ENCODE data around the gene ACY1. TPM values are rescaled to one million over a fixed set of nuclear protein-coding genes. Genes with fewer than 3 reads are reported as not detected.
"Not testable (repeated sequence)": the region's sequence is repeated elsewhere in the genome, so short reads cannot be mapped to it uniquely, and the experiment has no call there.

The ACY1 gene
- total and polyA plus RNA-seq, 4 donors = 69.5 to 274 (median 238) TPM

- no peaks in the 10 kb centered on the region for H3K9me3 ChIP-seq (ENCODE audit: control insufficient read depth in 4 of 4, low read length in 3 of 4)
- no peak overlapping the region for H3K27ac ChIP-seq (ENCODE audit: low read depth in 1 of 2, low read length in 2 of 2)
- DNase-seq (ENCODE audit: low spot score) = no peak
- WGBS = 90% methylated on average over 3 of the region's 3 CpGs
- peaks cover 4 to 20% (median 13%) of the 10 kb centered on the region in 4 donors for H3K4me1 ChIP-seq (ENCODE audit: control insufficient read depth in 4 of 4, insufficient read depth in 4 of 4, low read length in 3 of 4)
- peaks cover 4 to 23% (median 15%) of the 10 kb centered on the region in 4 donors for H3K36me3 ChIP-seq (ENCODE audit: control insufficient read depth in 4 of 4, insufficient read depth in 3 of 4, low read depth in 1 of 4, low read length in 3 of 4)
- no peak overlapping the region for H3K9ac ChIP-seq (ENCODE audit: low read depth in 1 of 2, low read length in 2 of 2)
- no peaks in the 10 kb centered on the region for H3K27me3 ChIP-seq (ENCODE audit: control insufficient read depth in 4 of 4, insufficient read depth in 4 of 4, low read length in 3 of 4)
- no peak overlapping the region for H3K4me3 ChIP-seq (ENCODE audit: low read depth in 1 of 3, low read length in 3 of 3)
- TF ChIP-seq ATF3 (IDR thresholded peaks at IDR 0.05) (no peak), HNF4A (conservative IDR thresholded peaks at IDR 0.05) (no peak)
Measured at GRCh38 chr3:51992017-51992682, 8.8 kb downstream of the ACY1 start.

GRCh38 chr3:51993657-51994056, 10.3 kb downstream of the ACY1 start:
- H3K9me3 ChIP-seq (ENCODE audit: control insufficient read depth in 4 of 4, low read length in 3 of 4); H3K27me3 ChIP-seq (ENCODE audit: control insufficient read depth in 4 of 4, insufficient read depth in 4 of 4, low read length in 3 of 4); H3K27ac ChIP-seq (ENCODE audit: low read depth in 1 of 2, low read length in 2 of 2); H3K9ac ChIP-seq (ENCODE audit: low read depth in 1 of 2, low read length in 2 of 2); DNase-seq (ENCODE audit: low spot score); H3K4me3 ChIP-seq (ENCODE audit: low read depth in 1 of 3, low read length in 3 of 3): not testable (repeated sequence)
- Histone ChIP-seq H3K36me3 (ENCODE audit: control insufficient read depth in 4 of 4, insufficient read depth in 3 of 4, low read depth in 1 of 4, low read length in 3 of 4) (peaks cover 3 to 22% (median 14%) of the 10 kb centered on the region in 4 donors), H3K4me1 (ENCODE audit: control insufficient read depth in 4 of 4, insufficient read depth in 4 of 4, low read length in 3 of 4) (peaks cover 4 to 19% (median 13%) of the 10 kb centered on the region in 4 donors)
- 88% methylated on average over 10 of the region's 13 CpGs for WGBS

GRCh38 chr3:51994530-51994929, 11.2 kb downstream of the ACY1 start:
- no peak for TF ChIP-seq CTCF (IDR thresholded peaks at IDR 0.05; ENCODE audit: low read depth, low read length, missing input control)
- TF ChIP-seq SP1 (IDR thresholded peaks at IDR 0.05) = no peak
- TF ChIP-seq HNF4G (IDR thresholded peaks at IDR 0.05) = no peak
- TF ChIP-seq FOXA1 (IDR thresholded peaks at IDR 0.05) = no peak
- TF ChIP-seq RXRA (IDR thresholded peaks at IDR 0.05) = no peak
- Histone ChIP-seq H3K27me3 (ENCODE audit: control insufficient read depth in 4 of 4, insufficient read depth in 4 of 4, low read length in 3 of 4) (no peaks in the 10 kb centered on the region), H3K4me1 (ENCODE audit: control insufficient read depth in 4 of 4, insufficient read depth in 4 of 4, low read length in 3 of 4) (peaks cover 4 to 18% (median 13%) of the 10 kb centered on the region in 4 donors), H3K4me3 (ENCODE audit: low read depth in 1 of 3, low read length in 3 of 3) (peak overlapping the region; percentile 9 to 94 (median 52)), H3K27ac (ENCODE audit: low read depth in 1 of 2, low read length in 2 of 2) (peak overlapping the region in 1 of 2 donors; percentile 83), H3K36me3 (ENCODE audit: control insufficient read depth in 4 of 4, insufficient read depth in 3 of 4, low read depth in 1 of 4, low read length in 3 of 4) (peaks cover 3 to 20% (median 13%) of the 10 kb centered on the region in 4 donors), H3K9me3 (ENCODE audit: control insufficient read depth in 4 of 4, low read length in 3 of 4) (no peaks in the 10 kb centered on the region), H3K9ac (ENCODE audit: low read depth in 1 of 2, low read length in 2 of 2) (peak overlapping the region; percentile 97 to 99)
- WGBS = 73% methylated on average over 2 of the region's 2 CpGs
- no peak for DNase-seq (ENCODE audit: low spot score)

- peak; percentile 91 for DNase-seq (ENCODE audit: low spot score)
- WGBS = under 1% methylated on average over 40 of the region's 40 CpGs
- Histone ChIP-seq H3K27ac (ENCODE audit: low read depth in 1 of 2, low read length in 2 of 2) (peak within 1 kb of the TSS; percentile 83 to 86), H3K27me3 (ENCODE audit: control insufficient read depth in 4 of 4, insufficient read depth in 4 of 4, low read length in 3 of 4) (no peaks in the 10 kb centered on the region), H3K4me3 (ENCODE audit: low read depth in 1 of 3, low read length in 3 of 3) (peak within 1 kb of the TSS; percentile 52 to 94 (median 92)), H3K36me3 (ENCODE audit: control insufficient read depth in 4 of 4, insufficient read depth in 3 of 4, low read depth in 1 of 4, low read length in 3 of 4) (peaks cover 3 to 20% (median 13%) of the 10 kb centered on the region in 4 donors), H3K9me3 (ENCODE audit: control insufficient read depth in 4 of 4, low read length in 3 of 4) (no peaks in the 10 kb centered on the region), H3K9ac (ENCODE audit: low read depth in 1 of 2, low read length in 2 of 2) (peak within 1 kb of the TSS; percentile 97 to 99), H3K4me1 (ENCODE audit: control insufficient read depth in 4 of 4, insufficient read depth in 4 of 4, low read length in 3 of 4) (peaks cover 4 to 18% (median 13%) of the 10 kb centered on the region in 4 donors)
- TF ChIP-seq REST (IDR thresholded peaks at IDR 0.05) (peak; percentile 93), MAX (IDR thresholded peaks at IDR 0.05) (peak; percentile 88), RAD21 (IDR thresholded peaks at IDR 0.05) (peak; percentile 65 to 73), RXRA (IDR thresholded peaks at IDR 0.05) (peak; percentile 57 to 77), SP1 (IDR thresholded peaks at IDR 0.05) (peak; percentile 70), GABPA (IDR thresholded peaks at IDR 0.05 in 1 of 2, conservative IDR thresholded peaks at IDR 0.05 in 1 of 2) (peak; percentile 99 to 100), ZBTB33 (IDR thresholded peaks at IDR 0.05) (no peak)
Measured at GRCh38 chr3:51995346-51996163, 12.2 kb downstream of the ACY1 start, which contains the start of gene RPL29. Gene RPL29 (minus strand): TSS chr3:51995895. CDS start chr3:51995461, 434 bp downstream.
